Activated naive CD8-positive, alpha-beta T cell treated with anti-CD3 and anti-CD28 coated beads, Interleukin-2, amount 10 ng/mL, durations not matched to agents 7 days and 5 days (primary cell): Measurements from ENCODE around the gene PRDM16. TPM values are rescaled to one million over a fixed set of nuclear protein-coding genes. Genes with fewer than 3 reads are reported as not detected.

Experiments
- ATAC-seq: fragments of 150-1000 bp; cut with Tn5 transposase; one replicate; pipeline ENCODE4 v1.10.0; 2021; ENCODE audit warnings: low read depth, moderate library complexity
- POLR2A ChIA-PET: fragments of 350-600 bp; sonication (Branson Sonifier 250); formaldehyde crosslinking; loops from one replicate; lab custom pipeline; 2021; ENCODE audit warnings: antibody characterized with exemption; lab: Charles Lee
- DNase-seq: peaks from one replicate; pipeline ENCODE4 v3.0.0; 2021
- H3K27ac Mint-ChIP-seq: one replicate; pipeline ENCODE4 v1.8.0; 2022; ENCODE audit warnings: mild to moderate bottlenecking, mixed read lengths
- H3K27me3 Mint-ChIP-seq: one replicate; pipeline ENCODE4 v1.8.0; 2022; ENCODE audit warnings: mild to moderate bottlenecking, moderate library complexity, mixed read lengths
- H3K36me3 Mint-ChIP-seq: one replicate; pipeline ENCODE4 v1.8.0; 2021; ENCODE audit warnings: mild to moderate bottlenecking, mixed read lengths
- H3K4me1 Mint-ChIP-seq: one replicate; pipeline ENCODE4 v1.8.0; 2021; ENCODE audit warnings: mixed read lengths
- H3K4me3 Mint-ChIP-seq: one replicate; pipeline ENCODE4 v1.8.0; 2022; ENCODE audit warnings: mild to moderate bottlenecking, moderate library complexity, mixed read lengths
- H3K9me3 Mint-ChIP-seq: one replicate; pipeline ENCODE4 v1.8.0; 2021; ENCODE audit warnings: mixed read lengths
- total RNA-seq, 2 experiments: library from RNA; stranded (reverse); gene quantifications; one replicate each; pipeline ENCODE4 v1.2.3, GENCODE V29; 2021

Gene PRDM16
- total RNA-seq, result not detected

- POLR2A ChIA-PET, result no interaction called here
- Mint-ChIP-seq H3K9me3 (no peaks in the 10 kb centered on the region), H3K27me3 (peaks cover 29% of the 10 kb centered on the region), H3K4me3 (peak within 1 kb of the TSS; percentile 78), H3K4me1 (peaks cover 2% of the 10 kb centered on the region), H3K36me3 (no peaks in the 10 kb centered on the region), H3K27ac (no peak within 1 kb of the TSS)
- ATAC-seq (no peak), DNase-seq (peak; percentile 40)
Observed at GRCh38 chr1:3068564-3069431, at the start of gene PRDM16. PRDM16 (plus strand) TSS chr1:3069203; CDS start chr1:3069260, 57 bp downstream.

- DNase-seq (no peak), ATAC-seq (no peak)
- Mint-ChIP-seq H3K27me3 (no peaks in the 10 kb centered on the region), H3K4me3 (no peak overlapping the region), H3K36me3 (no peaks in the 10 kb centered on the region), H3K27ac (no peak overlapping the region), H3K4me1 (no peaks in the 10 kb centered on the region), H3K9me3 (no peaks in the 10 kb centered on the region)
- POLR2A ChIA-PET, result no interaction called here
Observed at GRCh38 chr1:3019516-3020051, 49.4 kb upstream of the PRDM16 start.

GRCh38 chr1:3020263-3020909 lies 48.6 kb upstream of the PRDM16 start:
- DNase-seq (no peak), ATAC-seq (no peak)
- Mint-ChIP-seq H3K4me1 (no peaks in the 10 kb centered on the region), H3K9me3 (no peaks in the 10 kb centered on the region), H3K27me3 (no peaks in the 10 kb centered on the region), H3K36me3 (no peaks in the 10 kb centered on the region), H3K27ac (no peak overlapping the region), H3K4me3 (no peak overlapping the region)
- POLR2A ChIA-PET, result no interaction called here

GRCh38 chr1:3021233-3021671 lies 47.8 kb upstream of the PRDM16 start, which contains the start of gene ACTRT2:
ACTRT2 (plus strand) TSS chr1:3021467; CDS start chr1:3021687, 220 bp downstream.
- Mint-ChIP-seq H3K27me3 (no peaks in the 10 kb centered on the region), H3K27ac (no peak within 1 kb of the TSS), H3K9me3 (no peaks in the 10 kb centered on the region), H3K4me3 (no peak within 1 kb of the TSS), H3K36me3 (no peaks in the 10 kb centered on the region), H3K4me1 (no peaks in the 10 kb centered on the region)
- ATAC-seq (no peak), DNase-seq (no peak)
- POLR2A ChIA-PET, result no interaction called here

- DNase-seq (peak; percentile 20), ATAC-seq (no peak)
- Mint-ChIP-seq H3K4me3 (no peak overlapping the region), H3K4me1 (no peaks in the 10 kb centered on the region), H3K27ac (no peak overlapping the region), H3K27me3 (no peaks in the 10 kb centered on the region), H3K36me3 (no peaks in the 10 kb centered on the region), H3K9me3 (no peaks in the 10 kb centered on the region)
- POLR2A ChIA-PET, result no interaction called here
Observed at GRCh38 chr1:3021801-3022401, 47.1 kb upstream of the PRDM16 start.

GRCh38 chr1:3022511-3022973 lies 46.5 kb upstream of the PRDM16 start:
- Mint-ChIP-seq H3K9me3 (no peaks in the 10 kb centered on the region), H3K4me3 (no peak overlapping the region), H3K27me3 (no peaks in the 10 kb centered on the region), H3K36me3 (no peaks in the 10 kb centered on the region), H3K4me1 (no peaks in the 10 kb centered on the region), H3K27ac (no peak overlapping the region)
- POLR2A ChIA-PET, result no interaction called here
- no peak for ATAC-seq
- DNase-seq, result peak; percentile 25

GRCh38 chr1:3022976-3023375 lies 46.0 kb upstream of the PRDM16 start:
- Mint-ChIP-seq H3K36me3 (no peaks in the 10 kb centered on the region), H3K4me3 (no peak overlapping the region)

GRCh38 chr1:3024019-3024418 lies 45.0 kb upstream of the PRDM16 start:
- H3K9me3 Mint-ChIP-seq, result no peaks in the 10 kb centered on the region
- no peak for ATAC-seq
- DNase-seq, result no peak
- no peaks in the 10 kb centered on the region for H3K4me1 Mint-ChIP-seq
- no peak overlapping the region for H3K27ac Mint-ChIP-seq
- no peaks in the 10 kb centered on the region for H3K36me3 Mint-ChIP-seq
- no peak overlapping the region for H3K4me3 Mint-ChIP-seq
- POLR2A ChIA-PET, result no interaction called here
- no peaks in the 10 kb centered on the region for H3K27me3 Mint-ChIP-seq

More at GRCh38 chr1:3022976-3023375, 46.0 kb upstream of the PRDM16 start:
- no peak overlapping the region for H3K27ac Mint-ChIP-seq
- H3K4me1 Mint-ChIP-seq, result no peaks in the 10 kb centered on the region
- DNase-seq (no peak), ATAC-seq (no peak)
- POLR2A ChIA-PET, result no interaction called here
- H3K9me3 Mint-ChIP-seq, result no peaks in the 10 kb centered on the region
- no peaks in the 10 kb centered on the region for H3K27me3 Mint-ChIP-seq

GRCh38 chr1:3024588-3024987 lies 44.4 kb upstream of the PRDM16 start:
- POLR2A ChIA-PET, result no interaction called here
- no peaks in the 10 kb centered on the region for H3K36me3 Mint-ChIP-seq
- no peak for ATAC-seq
- H3K4me1 Mint-ChIP-seq, result no peaks in the 10 kb centered on the region
- H3K9me3 Mint-ChIP-seq, result no peaks in the 10 kb centered on the region
- no peak overlapping the region for H3K27ac Mint-ChIP-seq
- H3K4me3 Mint-ChIP-seq, result no peak overlapping the region
- no peak for DNase-seq
- no peaks in the 10 kb centered on the region for H3K27me3 Mint-ChIP-seq

GRCh38 chr1:3026124-3026523 lies 42.9 kb upstream of the PRDM16 start:
- no peak for ATAC-seq
- no peaks in the 10 kb centered on the region for H3K27me3 Mint-ChIP-seq
- POLR2A ChIA-PET, result no interaction called here
- H3K4me3 Mint-ChIP-seq, result no peak overlapping the region
- no peak overlapping the region for H3K27ac Mint-ChIP-seq
- H3K4me1 Mint-ChIP-seq, result no peaks in the 10 kb centered on the region
- no peak for DNase-seq
- H3K36me3 Mint-ChIP-seq, result no peaks in the 10 kb centered on the region
- no peaks in the 10 kb centered on the region for H3K9me3 Mint-ChIP-seq

- POLR2A ChIA-PET, result no interaction called here
- no peaks in the 10 kb centered on the region for H3K4me1 Mint-ChIP-seq
Observed at GRCh38 chr1:3026581-3027391, 42.2 kb upstream of the PRDM16 start.

GRCh38 chr1:3027611-3028371 lies 41.2 kb upstream of the PRDM16 start:
- Mint-ChIP-seq H3K4me3 (no peak overlapping the region), H3K27me3 (no peaks in the 10 kb centered on the region), H3K4me1 (peaks cover 2% of the 10 kb centered on the region), H3K27ac (no peak overlapping the region), H3K9me3 (no peaks in the 10 kb centered on the region), H3K36me3 (no peaks in the 10 kb centered on the region)
- ATAC-seq, result no peak
- POLR2A ChIA-PET, result no interaction called here
- no peak for DNase-seq

More at GRCh38 chr1:3026581-3027391, 42.2 kb upstream of the PRDM16 start:
- Mint-ChIP-seq H3K4me3 (no peak overlapping the region), H3K27ac (no peak overlapping the region), H3K27me3 (no peaks in the 10 kb centered on the region), H3K36me3 (no peaks in the 10 kb centered on the region), H3K9me3 (no peaks in the 10 kb centered on the region)
- DNase-seq (no peak), ATAC-seq (no peak)
